GM18517 (cell line): ENCODE results near the gene ZNHIT3.
"Not testable (repeated sequence)": the region's sequence is repeated elsewhere in the genome, so short reads cannot be mapped to it uniquely, and the experiment has no call there.

Experiments used
- ATAC-seq: cut with Tn5 transposase; IDR thresholded peaks from one replicate; pipeline ENCODE4 v1.9.1; 2021; ENCODE audit warnings: mild to moderate bottlenecking, moderate library complexity; ENCODE audit not compliant: unreplicated experiment

ZNHIT3 gene

DNA sequence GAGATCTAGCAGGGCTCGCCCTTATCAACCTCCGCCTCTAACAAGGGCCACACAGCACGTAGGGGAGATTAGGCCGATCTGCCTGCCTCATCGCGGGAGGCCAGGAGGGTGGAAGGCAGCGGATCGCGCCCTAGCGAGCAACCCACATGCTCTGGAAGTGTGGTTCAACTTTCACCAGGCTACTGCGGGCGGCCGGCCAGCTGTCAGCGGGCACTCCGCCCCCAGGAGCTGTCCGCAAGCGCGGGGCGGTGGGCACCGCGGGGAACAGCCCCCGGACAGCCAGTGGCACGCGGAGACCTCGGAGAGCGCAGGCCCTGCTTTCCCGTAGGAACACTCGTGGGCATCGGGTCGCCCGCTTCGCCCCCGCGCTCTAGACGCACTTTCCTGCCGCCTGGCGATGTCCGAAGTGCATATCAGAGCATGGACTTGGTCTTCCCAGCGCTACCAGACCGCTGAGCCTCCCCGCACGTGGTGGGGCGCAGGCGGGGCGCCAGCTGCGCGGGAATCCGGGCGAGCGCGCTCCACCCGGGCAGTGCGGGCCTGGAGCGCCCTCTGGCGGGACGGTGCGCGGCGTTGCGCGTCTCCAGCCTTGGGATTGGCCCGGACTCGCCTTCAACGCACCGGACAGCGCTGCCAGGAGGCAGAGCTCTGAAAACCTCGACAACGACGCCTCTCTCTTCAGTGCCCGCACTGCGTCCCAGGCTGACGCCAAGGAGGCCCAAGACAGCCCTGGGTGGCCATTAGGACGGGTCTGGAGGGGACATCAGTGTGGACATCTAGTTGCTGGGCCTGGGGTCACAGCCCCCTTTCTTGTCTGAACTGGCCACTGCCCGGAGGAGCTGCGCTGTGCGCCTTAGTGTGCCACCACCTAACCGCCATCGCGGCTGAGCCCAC is 3.6 kb upstream of the ZNHIT3 start:
- ATAC-seq: no peak

DNA sequence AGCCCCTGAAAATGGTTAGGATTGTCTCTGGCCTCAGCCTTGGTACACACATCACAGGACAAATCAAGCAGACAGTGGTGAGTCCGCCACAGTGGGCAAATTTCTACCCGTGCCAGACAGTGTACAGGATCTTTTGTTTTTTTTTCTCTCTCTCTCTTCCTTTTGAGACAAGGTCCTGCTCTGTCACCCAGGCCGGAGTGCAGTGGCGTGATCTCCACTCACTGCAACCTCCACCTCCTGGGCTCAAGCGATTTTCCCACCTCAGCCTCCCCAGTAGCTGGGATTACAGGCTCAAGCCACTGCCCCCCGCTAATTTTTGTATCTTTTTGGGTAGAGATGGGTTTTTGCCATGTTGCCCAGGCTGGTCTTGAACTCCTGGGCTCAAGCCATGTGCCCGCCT is 2.5 kb upstream of the ZNHIT3 start:
- ATAC-seq: not testable (repeated sequence)

DNA sequence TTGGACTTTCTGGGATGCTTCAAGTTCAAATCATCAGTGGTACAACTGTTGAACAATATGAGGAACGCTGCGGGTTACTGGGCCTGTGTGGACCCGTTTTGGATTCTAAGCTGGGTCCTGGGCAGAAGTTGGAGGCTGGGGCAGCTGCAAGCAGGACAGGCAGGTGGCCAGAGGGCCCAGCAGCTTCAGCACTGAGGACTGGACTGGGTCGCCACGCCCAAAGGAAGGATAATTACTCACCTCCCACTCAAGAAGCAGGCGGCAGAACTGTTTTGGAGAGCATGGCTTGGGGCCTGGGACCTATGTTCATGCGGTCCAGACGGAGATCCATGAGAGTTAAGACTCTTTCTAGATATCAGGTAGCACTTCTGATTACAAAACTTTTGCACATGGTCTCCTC is 1.5 kb upstream of the ZNHIT3 start:
- ATAC-seq: no peak

DNA sequence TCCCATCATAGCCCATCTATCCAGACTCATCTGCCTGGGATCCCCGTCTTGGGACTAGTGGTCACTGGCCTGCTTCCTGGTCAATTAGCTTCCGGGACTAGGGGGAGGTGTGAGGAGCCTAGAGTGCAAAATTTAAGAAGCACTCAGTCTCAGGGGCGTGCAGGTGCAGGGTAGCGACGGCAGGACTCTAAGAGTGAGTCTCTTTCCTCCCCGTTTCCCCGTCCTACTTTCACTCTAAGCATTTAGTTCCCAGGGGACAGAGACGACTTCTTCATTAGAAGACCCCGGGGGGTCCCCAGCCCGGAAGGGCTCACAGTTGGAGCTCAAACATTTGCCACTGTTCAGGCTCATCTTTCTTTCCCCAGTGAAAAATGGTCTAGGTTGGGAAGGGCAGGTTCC is 677 bp upstream of the ZNHIT3 start:
- no peak for ATAC-seq

DNA sequence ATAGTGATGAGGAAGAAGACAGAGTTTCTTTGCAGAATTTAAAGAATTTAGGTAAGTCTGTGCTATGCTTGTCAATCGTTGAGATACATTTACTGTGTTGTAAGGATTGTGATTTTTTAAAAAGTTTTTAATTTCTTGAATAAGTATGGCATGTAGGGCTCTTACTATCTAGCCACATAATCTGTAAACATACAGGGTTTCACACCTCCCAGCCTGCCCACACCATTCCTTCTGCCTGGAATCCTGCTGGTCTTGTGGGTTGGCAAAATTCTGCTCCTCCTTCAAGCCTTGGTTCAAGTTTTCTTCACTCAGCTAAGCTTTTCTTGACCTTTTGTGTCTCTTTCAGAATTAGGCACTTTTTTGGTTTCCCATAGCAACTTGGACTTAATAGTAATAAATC is 7.5 kb downstream of the ZNHIT3 start:
- ATAC-seq: no peak

DNA sequence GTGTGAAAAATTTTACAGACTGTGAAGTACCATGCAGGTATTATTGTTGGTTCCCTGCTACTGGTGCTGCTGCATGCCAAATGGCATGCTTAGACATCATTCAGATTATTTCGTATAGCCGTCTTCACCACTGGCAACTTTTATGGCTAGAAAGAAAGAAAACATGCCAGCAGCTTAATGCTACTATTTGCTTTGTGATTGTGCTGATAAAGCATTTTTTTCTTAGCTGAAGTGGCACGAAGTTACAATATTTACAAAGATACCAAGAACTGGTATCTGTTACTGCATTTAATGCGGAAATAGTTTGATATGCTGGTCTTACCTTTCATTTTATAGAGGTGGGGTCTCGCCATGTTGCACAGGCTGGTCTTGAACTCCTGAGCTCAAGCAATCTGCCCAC is 8.2 kb downstream of the ZNHIT3 start:
- no peak for ATAC-seq

DNA sequence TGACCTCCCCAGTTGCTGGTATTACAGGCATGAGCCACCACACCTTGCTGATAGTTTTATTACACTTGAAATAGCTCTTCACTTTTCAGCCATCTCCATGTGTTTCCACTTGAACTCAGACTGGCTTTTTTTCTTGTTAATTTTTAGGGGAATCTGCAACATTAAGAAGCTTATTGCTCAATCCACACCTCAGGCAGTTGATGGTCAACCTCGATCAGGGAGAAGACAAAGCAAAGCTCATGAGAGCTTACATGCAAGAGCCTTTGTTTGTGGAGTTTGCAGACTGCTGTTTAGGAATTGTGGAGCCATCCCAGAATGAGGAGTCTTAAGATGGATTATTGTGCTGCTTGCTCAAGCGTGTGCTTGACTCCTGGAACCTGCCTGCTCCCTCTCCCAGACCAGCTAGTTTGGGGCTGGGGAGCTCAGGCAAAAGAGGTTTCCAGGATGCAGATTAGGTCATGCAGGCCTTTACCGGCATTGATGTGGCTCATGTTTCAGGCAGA is 8.6 kb downstream of the ZNHIT3 start:
- ATAC-seq: no peak

DNA sequence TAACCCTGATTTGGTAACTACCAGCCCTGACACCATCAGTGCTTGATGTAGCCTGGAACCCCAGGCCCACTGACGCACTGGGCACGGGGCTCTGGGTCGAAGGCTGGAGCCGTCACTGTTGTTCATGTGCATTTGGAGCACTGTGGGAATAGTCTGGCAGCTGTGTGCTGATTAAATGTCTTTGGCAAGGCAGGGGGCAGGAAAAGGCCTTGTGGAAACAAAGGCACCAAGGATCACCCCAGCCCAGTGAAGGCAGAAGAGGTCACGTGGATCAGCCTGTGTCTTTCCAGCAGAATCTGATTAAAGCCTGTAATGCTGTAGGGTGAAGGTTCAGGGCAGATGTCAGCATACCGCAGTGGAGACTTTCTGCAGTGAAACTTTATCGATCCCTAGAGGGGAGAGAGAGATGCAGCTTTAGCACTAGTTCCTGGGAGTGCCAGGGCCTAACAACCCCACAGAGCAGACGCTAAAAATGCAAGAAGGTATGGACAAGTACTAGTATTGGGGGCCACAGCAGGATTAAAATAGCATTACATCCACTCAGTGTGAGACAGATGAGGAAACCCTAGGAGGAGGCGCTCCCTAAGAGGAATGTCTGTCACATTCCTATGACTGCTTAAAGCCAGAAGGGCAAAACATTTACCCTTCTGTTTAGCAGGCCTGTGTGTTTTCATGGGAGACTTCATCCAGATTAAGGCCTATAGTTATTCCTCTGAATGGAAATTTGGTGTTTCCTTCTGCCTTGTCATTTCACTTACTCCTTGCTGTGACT is 9.7 kb downstream of the ZNHIT3 start:
- no peak for ATAC-seq

DNA sequence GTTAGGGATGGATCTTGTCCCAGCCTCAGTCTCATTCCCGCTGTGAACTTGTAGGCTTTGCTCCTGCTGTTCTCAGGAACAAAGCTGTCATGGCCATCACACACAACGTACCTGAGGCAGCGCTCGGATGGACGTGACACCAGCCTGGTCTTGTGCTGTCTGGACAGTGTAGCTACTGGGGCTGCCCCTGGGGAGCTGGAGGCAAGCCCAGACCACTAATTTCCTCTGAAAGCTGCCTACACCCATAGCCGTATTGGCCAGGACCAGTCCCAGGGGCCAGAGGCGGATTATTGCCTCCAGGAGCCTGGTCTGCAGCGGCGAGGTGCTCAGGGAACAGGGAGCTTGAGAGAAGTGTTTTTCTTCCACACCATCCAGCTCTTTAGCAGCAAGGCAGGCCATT is 11.7 kb downstream of the ZNHIT3 start:
- no peak for ATAC-seq

DNA sequence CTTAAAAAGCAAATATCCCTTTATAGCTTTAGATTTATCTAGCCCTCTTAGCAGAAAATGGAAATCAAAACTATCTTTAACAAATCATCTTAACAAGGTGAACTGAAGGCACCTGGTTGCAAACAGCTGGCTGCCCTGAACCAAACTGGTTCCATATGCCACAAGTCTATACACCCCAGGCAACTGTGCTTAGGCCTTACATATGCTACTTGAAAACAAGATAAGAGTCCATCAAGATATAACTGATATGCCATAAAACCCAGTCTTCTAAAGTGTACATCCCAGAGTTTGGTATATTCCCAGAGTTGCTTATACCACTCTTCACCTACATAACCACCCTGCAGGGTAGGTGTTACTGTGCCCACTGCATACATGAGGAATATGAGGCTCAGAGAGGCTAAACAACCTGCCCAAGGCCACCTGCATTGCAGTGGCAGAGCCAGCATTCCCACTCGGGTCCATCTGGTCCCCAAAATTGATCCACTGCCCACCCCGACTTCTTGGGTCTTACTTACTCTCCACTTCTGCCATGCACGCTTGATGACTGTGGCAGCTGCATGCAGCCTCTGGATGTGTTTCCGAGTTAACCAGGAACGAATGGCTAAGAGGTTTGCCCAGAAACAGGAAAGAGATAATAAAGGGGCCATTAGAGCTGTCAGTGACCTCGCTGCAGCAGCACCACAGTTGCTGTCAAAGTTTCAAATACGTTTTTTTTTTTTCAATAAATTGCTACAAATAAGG is 12.2 kb downstream of the ZNHIT3 start:
- ATAC-seq: no peak

DNA sequence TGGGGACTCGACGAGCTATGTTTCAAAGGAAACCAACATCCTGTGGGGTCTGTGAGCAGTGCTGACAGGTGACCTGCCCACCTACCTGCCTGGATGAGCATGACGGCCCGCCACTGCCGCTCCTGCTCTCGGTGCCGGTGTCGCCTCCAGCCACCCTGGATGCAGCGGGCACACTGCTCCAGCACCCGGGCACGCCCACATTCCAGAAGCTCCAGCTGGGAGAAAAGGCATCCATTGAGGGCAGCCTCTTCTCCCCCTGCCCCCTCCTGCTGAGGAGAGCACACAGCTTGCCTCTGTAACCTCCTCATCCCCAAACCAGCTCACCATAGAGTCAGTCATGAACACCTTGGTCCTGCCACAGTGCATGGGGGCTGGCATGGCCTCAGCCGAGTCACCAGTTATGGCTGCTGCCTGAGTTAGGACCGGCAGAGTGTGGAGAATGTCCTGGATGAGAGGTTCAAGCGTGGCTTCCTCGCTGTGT is 14.3 kb downstream of the ZNHIT3 start:
- no peak for ATAC-seq

DNA sequence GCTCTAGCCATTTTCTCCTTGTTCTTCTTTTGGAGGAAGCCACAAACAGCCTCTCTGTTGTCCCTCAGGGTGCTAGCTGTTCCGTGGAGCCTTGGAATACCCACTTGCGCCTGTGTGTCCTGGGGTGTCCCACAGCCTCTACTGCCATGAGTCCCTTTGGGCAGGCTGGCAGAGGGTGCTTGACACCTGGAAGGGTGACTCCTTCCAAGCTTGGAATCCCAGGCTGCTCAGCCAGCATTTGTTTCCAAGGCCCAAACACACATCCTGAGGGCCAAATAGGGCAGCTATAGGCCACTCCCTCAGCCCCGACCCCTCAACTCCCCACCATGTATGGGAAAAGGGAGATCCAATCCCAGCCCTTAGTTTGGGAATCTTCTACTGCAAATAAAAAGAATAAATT is 14.9 kb downstream of the ZNHIT3 start:
- no peak for ATAC-seq

DNA sequence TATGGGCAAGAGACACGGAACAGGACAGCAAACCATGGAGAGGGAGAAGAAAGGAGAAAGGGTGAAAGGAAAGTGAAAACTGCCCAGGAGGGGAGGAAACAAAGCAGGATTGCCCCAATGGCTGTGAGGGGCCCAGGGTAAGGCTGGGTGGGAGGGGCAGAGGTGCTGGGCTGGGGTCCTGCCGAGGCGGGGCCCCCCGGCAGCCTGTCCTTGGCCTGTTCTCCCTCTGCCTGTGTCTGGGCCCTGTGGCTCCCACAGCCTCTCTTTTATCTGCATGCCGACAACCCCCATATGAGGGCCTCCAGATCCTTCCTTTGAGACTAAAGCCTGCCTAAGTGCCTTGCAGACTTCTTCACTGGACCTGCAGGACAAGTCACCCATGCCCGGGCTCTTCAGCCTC is 15.5 kb downstream of the ZNHIT3 start:
- ATAC-seq: no peak

DNA sequence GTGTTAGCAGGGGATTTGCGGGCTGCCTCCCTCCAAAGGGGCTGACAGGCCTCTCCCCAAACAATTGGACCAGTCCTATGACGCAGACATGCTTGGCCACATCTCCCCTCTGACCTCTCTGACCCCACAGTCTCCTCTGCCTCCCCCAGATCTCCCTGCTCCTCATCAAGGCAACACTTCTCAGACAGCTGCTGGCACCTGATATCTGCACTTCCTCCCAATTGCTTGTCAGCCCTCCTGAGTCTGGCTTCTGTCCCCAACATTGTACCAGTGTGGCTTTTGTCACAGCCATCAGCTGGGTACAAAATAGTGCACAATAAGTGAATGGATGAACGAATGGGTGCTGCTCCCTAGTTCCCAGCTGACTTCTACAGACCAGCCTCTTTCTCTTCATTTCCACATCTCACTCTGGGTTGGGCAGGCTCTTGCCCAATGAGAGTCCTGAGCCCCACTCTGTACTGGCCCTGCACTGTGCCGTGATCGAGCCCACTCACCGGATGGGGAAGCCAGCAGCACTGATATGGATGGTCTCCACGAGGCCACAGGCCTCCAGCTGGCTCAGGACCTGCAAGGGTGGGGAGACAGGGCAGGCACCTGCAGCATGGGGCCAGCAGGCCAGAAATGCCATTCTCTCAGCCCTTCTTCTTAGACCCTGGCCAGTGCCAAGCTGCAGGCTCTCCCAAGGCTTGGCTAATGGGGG is 17.1 kb downstream of the ZNHIT3 start:
- ATAC-seq: no peak

DNA sequence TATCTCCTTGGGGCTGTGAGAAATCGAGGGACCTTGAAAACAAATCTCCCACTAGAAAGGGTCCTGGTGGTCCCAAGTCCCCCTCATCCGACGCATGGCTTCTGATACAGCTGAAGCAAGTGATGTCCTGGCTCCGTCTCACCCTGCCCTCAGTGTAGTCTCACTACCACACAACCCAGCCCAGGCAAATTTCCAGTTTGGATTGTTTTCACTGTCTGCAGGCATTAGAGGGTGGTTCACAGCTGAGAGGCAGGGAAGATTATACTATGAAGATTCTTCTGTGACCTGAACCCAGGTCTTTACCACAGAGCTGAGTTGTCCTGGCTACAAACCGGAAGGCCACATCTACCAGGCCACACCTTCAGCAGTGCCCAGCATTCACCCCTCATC is 17.7 kb downstream of the ZNHIT3 start:
- ATAC-seq: no peak

DNA sequence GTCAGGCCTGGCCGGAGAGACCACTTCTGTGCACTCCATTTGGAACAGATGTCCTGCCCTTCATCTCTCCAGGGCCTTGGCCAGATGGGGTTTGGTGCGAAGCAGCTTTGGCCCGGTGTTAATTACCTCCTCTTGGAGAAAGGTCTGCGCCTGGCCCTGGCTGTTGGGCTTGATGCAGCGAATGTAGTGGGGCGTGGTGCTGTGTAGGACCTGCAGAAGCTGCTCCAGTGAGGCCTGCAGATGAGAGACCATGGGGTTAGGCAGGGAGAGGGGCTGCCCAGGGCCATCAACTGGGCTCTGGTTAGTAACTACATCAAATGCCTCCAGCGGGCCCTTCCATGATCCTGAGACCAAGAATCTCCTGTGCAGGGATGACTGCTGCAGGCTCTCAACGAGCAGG is 18.7 kb downstream of the ZNHIT3 start:
- ATAC-seq: no peak

DNA sequence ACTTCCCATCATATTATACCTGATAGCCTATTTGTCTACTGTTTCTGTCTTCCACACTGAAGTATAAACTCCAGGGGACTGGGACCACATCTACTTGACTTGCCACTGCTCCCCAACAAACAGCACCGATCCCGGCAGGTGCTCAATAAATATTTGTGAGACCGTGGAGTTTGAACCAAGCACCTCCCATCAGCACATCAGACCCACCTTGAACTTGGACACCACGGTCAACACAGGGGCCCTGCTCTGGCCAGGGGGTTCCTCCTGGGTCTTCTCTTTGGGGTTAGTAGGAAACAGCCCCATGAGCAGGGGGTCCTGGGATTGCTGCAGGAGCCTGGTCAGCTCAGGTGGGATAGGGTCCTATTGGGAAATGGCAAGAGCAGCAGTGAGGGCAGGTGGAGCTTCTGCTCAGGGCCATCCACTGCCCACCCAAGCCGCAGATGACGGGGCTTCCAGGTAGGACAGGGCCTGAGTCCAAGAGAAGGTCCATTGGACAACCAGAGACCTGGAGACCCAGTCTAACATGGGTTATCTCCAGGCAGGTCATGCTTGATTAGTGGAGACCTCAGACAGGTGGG is 19.9 kb downstream of the ZNHIT3 start:
- ATAC-seq: no peak

DNA sequence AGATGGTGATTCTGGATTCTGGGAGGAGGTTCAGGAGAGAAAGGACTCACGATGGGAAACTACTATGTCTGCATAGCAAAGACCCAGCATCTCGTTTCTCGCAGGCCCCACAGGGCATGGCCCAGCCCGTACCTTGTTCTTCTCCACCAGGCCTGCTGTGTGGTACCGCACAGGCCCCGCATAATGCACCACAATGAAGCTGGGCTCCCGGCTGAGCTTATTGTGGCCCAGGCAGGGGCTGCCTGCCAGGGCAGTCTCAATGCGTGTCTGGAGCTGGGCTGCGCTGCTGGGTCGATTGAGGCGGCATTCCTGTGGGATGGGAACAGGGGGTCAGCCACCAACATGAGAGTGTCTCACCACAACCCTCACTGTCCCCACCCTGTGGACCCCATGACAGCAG is 20.4 kb downstream of the ZNHIT3 start:
- no peak for ATAC-seq

DNA sequence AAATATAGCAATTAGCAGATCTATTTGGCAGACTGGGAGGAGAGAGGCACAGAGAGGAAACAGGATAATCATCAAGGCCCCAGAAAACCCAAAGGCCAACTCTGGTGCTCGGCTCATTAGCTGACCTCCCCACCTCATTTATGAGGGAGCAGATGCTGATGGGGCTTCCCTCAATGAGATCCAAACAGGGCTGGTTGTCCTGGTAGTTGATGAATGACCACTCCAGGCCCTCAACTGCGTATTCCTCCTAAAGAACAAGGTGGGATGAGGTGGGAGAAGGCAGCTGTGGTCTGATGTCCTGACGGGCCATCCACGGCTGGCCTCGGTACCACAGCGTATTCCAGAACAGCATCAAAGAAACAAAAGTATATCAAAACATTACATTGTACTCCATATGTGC is 20.8 kb downstream of the ZNHIT3 start:
- ATAC-seq: no peak

DNA sequence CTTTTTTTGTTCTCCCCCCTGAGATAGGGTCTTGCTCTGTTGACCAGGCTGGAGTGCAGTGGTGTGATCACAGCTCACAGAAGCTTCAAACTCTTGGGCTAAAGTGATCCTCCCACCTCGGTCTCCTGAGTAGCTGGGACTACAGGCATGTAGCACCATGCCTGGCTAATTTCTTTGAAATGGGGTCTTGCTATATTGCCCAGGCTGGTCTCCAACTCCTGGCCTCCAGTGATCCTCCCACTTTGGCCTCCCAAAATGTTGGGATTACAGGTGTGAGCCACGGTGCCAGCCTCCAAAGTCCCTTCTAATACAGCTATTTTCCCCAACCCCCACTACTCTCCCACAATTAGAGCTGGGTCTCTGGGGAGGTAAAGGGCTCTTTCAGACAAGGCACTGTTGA is 22.0 kb downstream of the ZNHIT3 start:
- not testable (repeated sequence) for ATAC-seq
